Subcutaneous abdominal adipose tissue (tissue), 5 donors: Measurements from ENCODE around the gene DRICH1.
"Not testable (repeated sequence)": the region's sequence is repeated elsewhere in the genome, so short reads cannot be mapped to it uniquely, and the experiment has no call there.

Experiments
- H3K27ac ChIP-seq: one replicate; pipeline ENCODE4 v1.7.0; 2013; ENCODE audit warnings: low read depth, mild to moderate bottlenecking, inconsistent platforms, low read length, moderate library complexity
- H3K27me3 ChIP-seq, 5 donors: one replicate each; pipeline ENCODE4 v1.7.0; 2013; ENCODE audit warnings: low read length in 5 of 5, inconsistent platforms in 1 of 5; ENCODE audit not compliant: control insufficient read depth in 5 of 5, insufficient read depth in 4 of 5
- H3K36me3 ChIP-seq, 5 donors: one replicate each; pipeline ENCODE4 v1.7.0; 2013; ENCODE audit warnings: low read length in 5 of 5; ENCODE audit not compliant: control insufficient read depth in 5 of 5, insufficient read depth in 5 of 5
- H3K4me1 ChIP-seq, 5 donors: one replicate each; pipeline ENCODE4 v1.7.0; 2013; ENCODE audit warnings: low read length in 5 of 5, mild to moderate bottlenecking in 3 of 5, moderate library complexity in 1 of 5; ENCODE audit not compliant: control insufficient read depth in 5 of 5, insufficient read depth in 5 of 5
- H3K4me3 ChIP-seq, 5 donors: one replicate each; pipeline ENCODE4 v1.7.0; 2013; ENCODE audit warnings: low read length in 5 of 5, low read depth in 1 of 5
- H3K9ac ChIP-seq, 5 donors: one replicate each; pipeline ENCODE4 v1.7.0; 2013; ENCODE audit warnings: low read length in 5 of 5, mild to moderate bottlenecking in 4 of 5, moderate library complexity in 3 of 5
- H3K9me3 ChIP-seq, 5 donors: one replicate each; pipeline ENCODE4 v1.7.0; 2013; ENCODE audit warnings: low read length in 5 of 5; ENCODE audit not compliant: control insufficient read depth in 5 of 5
- donor health status: healthy.
- donor health status: healthy.
- donor health status: healthy.
- donor health status: healthy.
- donor health status: healthy.

DRICH1 gene

GRCh38 chr22:23598805-23599518, 33.2 kb downstream of the DRICH1 start:
- H3K9me3 ChIP-seq = no peaks in the 10 kb centered on the region
- H3K9ac ChIP-seq = no peak overlapping the region
- no peak overlapping the region for H3K4me3 ChIP-seq
- H3K36me3 ChIP-seq = no peaks in the 10 kb centered on the region
- H3K4me1 ChIP-seq = no peaks in the 10 kb centered on the region
- H3K27ac ChIP-seq = no peak overlapping the region
- peaks cover 0 to 3% (median 0%) of the 10 kb centered on the region in 5 donors for H3K27me3 ChIP-seq

DNA sequence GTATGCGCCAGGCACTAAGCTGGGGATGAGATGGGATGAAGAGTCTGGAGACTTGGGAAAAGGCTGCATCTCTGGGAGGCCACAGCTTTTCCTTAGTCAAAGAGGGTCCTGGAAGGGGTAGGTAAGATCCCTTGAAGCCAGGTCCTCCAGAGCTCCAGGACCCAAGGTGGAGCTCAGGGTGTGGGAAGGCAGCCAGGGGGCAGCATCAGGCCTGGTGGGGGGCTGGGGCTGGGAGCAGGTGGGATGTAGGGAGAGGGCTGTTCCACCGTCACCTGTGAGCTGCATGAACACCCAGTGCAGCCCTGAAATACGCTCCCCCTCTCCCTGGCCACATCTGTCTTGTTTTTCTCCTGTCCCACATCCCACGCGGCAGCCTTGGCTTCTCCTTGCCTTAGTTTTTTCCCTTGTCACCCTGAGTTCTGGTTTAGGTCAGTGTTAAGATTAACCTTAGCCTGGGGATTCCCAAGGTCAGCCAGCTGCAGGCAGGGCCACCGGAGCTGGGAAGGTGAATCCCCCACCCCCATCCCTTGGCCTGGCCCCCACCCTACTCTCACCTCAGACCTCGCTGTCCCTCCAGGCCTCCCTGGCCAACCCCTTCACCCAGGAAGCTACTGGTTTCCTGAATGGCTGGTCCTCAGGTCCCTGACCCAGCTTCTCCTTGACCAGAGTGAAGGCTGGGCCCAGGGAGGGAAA, 34.4 kb downstream of the DRICH1 start:
- H3K9me3 ChIP-seq, H3K36me3 ChIP-seq, H3K9ac ChIP-seq, H3K4me1 ChIP-seq, H3K27ac ChIP-seq, H3K27me3 ChIP-seq, H3K4me3 ChIP-seq: not testable (repeated sequence)

- H3K9me3 ChIP-seq, H3K27ac ChIP-seq, H3K4me1 ChIP-seq, H3K9ac ChIP-seq, H3K4me3 ChIP-seq, H3K27me3 ChIP-seq, H3K36me3 ChIP-seq: not testable (repeated sequence)
These were observed 36.2 kb downstream of the DRICH1 start for GRCh38 chr22:23595904-23596303.

DNA sequence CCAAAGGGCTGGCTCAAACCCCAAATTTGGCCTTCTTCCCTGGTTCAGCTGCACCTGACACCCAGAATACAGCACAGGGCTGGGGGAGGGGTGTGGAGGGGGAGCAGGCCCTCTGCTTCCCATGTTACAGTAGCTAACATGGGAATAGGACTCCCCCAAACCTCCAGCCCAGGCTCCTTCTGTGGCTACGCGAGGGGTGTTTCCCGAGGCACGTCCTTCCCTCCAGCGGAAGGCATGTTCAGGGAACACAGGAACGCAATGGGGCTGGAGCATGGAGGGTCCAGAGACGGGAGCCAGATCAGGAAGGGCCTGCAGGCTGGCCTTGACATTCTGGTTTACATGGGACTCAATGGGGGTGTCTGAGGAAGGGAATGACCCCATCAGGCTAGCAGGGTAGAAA, 40.3 kb downstream of the DRICH1 start:
- H3K27ac ChIP-seq = no peak overlapping the region

DNA sequence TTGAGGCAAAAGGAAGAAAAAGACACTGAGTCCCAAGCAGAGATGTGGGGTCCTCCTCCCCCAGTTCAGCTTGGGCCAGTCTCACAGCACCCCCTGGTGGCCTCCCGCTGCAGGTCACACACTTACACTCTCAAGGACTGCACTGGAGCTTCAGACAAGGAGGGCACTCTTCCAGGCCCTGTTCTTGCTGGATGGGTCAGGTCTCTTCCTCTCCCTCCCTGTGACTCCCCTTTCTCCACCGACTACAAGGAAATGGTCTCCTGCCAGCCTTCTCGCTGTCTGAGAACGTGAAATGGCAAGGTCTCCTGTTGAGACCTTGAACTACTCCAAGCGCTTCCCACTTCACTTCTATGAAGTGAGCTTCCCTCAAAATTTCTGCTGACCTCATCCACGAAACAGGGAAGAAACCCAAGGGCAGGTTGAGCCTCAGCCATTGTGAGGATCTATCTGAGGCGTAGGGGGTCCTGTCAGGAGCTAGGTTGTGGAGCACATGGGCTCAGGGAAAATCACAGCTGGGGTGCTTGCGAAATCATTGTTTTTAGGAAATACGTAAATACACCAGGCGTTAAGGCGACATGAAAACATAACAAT, 40.8 kb downstream of the DRICH1 start:
- H3K9ac ChIP-seq = no peak overlapping the region
- peaks cover 0 to 3% (median 0%) of the 10 kb centered on the region in 5 donors for H3K4me1 ChIP-seq
- no peaks in the 10 kb centered on the region for H3K36me3 ChIP-seq

More for the DNA sequence above, 40.3 kb downstream of the DRICH1 start:
- H3K36me3 ChIP-seq = no peaks in the 10 kb centered on the region
- H3K9me3 ChIP-seq = no peaks in the 10 kb centered on the region
- peaks cover 0 to 3% (median 0%) of the 10 kb centered on the region in 5 donors for H3K4me1 ChIP-seq
- no peaks in the 10 kb centered on the region for H3K27me3 ChIP-seq
- no peak overlapping the region for H3K9ac ChIP-seq
- H3K4me3 ChIP-seq = no peak overlapping the region

GRCh38 chr22:23583836-23584235, 48.3 kb downstream of the DRICH1 start:
- Histone ChIP-seq H3K4me1 (no peaks in the 10 kb centered on the region), H3K27me3 (peaks cover 0 to 10% (median 5%) of the 10 kb centered on the region in 5 donors), H3K9me3 (no peaks in the 10 kb centered on the region), H3K36me3 (no peaks in the 10 kb centered on the region), H3K9ac (no peak overlapping the region), H3K4me3 (no peak overlapping the region), H3K27ac (no peak overlapping the region)

More for the DNA sequence above, 40.8 kb downstream of the DRICH1 start:
- Histone ChIP-seq H3K27ac (no peak overlapping the region), H3K9me3 (no peaks in the 10 kb centered on the region), H3K4me3 (no peak overlapping the region), H3K27me3 (no peaks in the 10 kb centered on the region)

DNA sequence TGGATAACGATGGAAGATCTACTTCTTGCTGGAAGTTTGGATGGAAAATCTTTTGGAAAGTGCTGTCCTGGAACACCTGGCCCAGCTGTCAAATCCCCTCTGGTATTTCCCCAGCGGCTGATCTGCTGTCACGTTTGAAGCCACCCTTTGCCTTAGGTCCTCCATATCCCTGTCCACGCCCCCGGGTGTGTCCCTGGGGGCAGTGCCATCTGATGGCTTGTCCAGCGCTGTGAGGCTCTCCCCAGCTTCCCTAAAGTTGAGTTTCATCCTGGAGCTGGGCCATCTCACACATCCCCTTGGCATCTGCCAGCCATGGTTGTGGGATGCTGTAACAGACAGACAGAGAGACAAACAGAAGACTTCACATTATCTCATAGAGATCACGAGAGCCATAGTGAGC, 49.0 kb downstream of the DRICH1 start:
- no peak overlapping the region for H3K9ac ChIP-seq
- H3K4me3 ChIP-seq = no peak overlapping the region

DNA sequence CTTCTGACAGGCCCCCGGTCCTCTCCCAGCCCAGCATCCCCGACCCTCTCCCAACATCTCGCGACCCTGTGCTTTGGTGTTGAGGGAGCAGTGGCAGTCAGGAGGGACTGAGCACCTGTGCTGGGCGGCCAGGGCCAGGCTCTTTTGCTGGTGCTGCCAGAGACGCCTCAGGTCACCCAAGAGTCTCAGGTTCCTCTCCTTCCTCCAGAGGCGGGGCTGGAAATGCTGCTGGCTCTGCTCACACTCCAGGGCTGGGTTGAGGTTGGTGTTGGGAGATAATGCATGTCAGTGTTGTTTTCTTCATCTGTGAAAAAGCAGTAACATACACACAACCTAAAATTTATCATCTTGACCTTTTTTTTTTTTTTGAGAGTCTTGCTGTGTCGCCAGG, 50.9 kb downstream of the DRICH1 start:
- H3K9ac ChIP-seq = no peak overlapping the region
- H3K4me1 ChIP-seq = no peaks in the 10 kb centered on the region
- H3K9me3 ChIP-seq = no peaks in the 10 kb centered on the region
- H3K4me3 ChIP-seq = no peak overlapping the region
- H3K27me3 ChIP-seq = peaks cover 0 to 10% (median 5%) of the 10 kb centered on the region in 5 donors
- H3K36me3 ChIP-seq = no peaks in the 10 kb centered on the region
- H3K27ac ChIP-seq = no peak overlapping the region

More for the DNA sequence above, 49.0 kb downstream of the DRICH1 start:
- H3K9me3 ChIP-seq = no peaks in the 10 kb centered on the region
- H3K4me1 ChIP-seq = no peaks in the 10 kb centered on the region
- H3K36me3 ChIP-seq = no peaks in the 10 kb centered on the region
- no peak overlapping the region for H3K27ac ChIP-seq
- peaks cover 0 to 10% (median 5%) of the 10 kb centered on the region in 5 donors for H3K27me3 ChIP-seq

DNA sequence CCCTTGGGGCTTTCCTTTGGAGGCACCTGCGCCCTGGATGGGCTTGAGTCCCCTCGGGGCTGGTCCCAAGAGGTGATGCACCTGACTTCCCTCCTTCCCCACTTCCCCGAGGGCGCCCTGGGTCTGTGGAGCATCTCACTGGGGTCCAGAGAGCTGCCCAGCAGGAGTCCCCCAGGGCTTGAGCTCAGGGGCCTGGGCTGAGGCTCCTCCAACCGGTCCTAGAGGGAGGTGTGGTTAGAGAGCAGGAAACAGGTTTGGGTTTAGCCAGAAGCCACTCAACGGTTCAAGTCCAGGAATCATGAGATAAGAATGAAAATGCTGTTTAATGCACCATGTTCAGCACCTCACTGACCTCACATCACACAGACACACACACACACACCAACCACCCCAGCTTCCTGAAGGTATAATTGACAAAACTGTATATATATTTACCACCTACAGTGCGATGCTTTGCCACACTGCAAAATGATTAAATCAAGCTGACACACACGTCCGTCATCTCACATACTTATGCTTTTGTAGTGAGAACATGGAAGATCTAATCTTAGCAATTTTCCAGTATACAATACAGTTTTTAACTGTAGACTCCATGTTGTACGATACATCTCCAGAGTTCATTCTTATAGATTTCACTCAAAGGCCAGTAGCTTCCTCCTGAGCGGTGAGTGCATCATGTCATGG, 51.4 kb downstream of the DRICH1 start:
- Histone ChIP-seq H3K4me3 (no peak overlapping the region), H3K27ac (no peak overlapping the region), H3K36me3 (no peaks in the 10 kb centered on the region), H3K9ac (no peak overlapping the region), H3K9me3 (no peaks in the 10 kb centered on the region), H3K4me1 (no peaks in the 10 kb centered on the region), H3K27me3 (peaks cover 0 to 10% (median 5%) of the 10 kb centered on the region in 5 donors)
